GM23338 (cell line): ENCODE data around the gene CAST. TPM values are rescaled to one million over a fixed set of nuclear protein-coding genes. Genes with fewer than 3 reads are reported as not detected.

Experiments used
- ATAC-seq: fragments of 200-7000 bp; cut with Tn5 transposase; 3 replicates; pipeline ENCODE4 v1.9.1; 2020
- DNase-seq: peaks from one replicate; pipeline ENCODE4 v3.0.0-alpha.2; 2015; ENCODE audit warnings: low spot score
- H2AFZ ChIP-seq: fragments of 200-600 bp; sonication (generic); 2 replicates; pipeline ENCODE4 v1.8.0; 2016; ENCODE audit warnings: antibody characterized with exemption, mild to moderate bottlenecking, moderate library complexity
- H3F3A ChIP-seq: fragments of 200-600 bp; sonication (generic); replicated peaks from 2 replicates; pipeline ENCODE4 v1.8.0; 2017; ENCODE audit warnings: antibody characterized with exemption, mixed run types, low read depth
- H3K27ac ChIP-seq: fragments of 200-600 bp; sonication (generic); 2 replicates; pipeline ENCODE4 v1.6.1; 2016; ENCODE audit warnings: low read depth
- H3K27me3 ChIP-seq: fragments of 200-600 bp; sonication (generic); 2 replicates; pipeline ENCODE4 v1.8.0; 2016; ENCODE audit warnings: mild to moderate bottlenecking, mixed run types, moderate library complexity; ENCODE audit not compliant: insufficient read depth
- H3K36me3 ChIP-seq: fragments of 200-600 bp; sonication (generic); 2 replicates; pipeline ENCODE4 v1.8.0; 2016; ENCODE audit warnings: mild to moderate bottlenecking; ENCODE audit not compliant: insufficient read depth
- H3K4me1 ChIP-seq: fragments of 200-600 bp; sonication (generic); 2 replicates; pipeline ENCODE4 v1.8.0; 2016; ENCODE audit warnings: mild to moderate bottlenecking, moderate library complexity; ENCODE audit not compliant: insufficient read depth
- H3K4me2 ChIP-seq: fragments of 200-600 bp; sonication (generic); 2 replicates; pipeline ENCODE4 v1.7.1; 2017; ENCODE audit warnings: mixed run types
- H3K4me3 ChIP-seq: fragments of 200-600 bp; sonication (generic); 2 replicates; pipeline ENCODE4 v1.6.1; 2016; ENCODE audit warnings: mixed run types
- H3K79me2 ChIP-seq: fragments of 200-600 bp; sonication (generic); replicated peaks from 2 replicates; pipeline ENCODE4 v1.8.0; 2017; ENCODE audit warnings: mild to moderate bottlenecking; ENCODE audit not compliant: insufficient read depth
- H3K9me2 ChIP-seq: fragments of 200-600 bp; sonication (generic); 2 replicates; pipeline ENCODE4 v1.8.0; 2017; ENCODE audit not compliant: insufficient read depth
- H4K20me1 ChIP-seq: fragments of 200-600 bp; sonication (generic); replicated peaks from 2 replicates; pipeline ENCODE4 v1.8.0; 2017; ENCODE audit warnings: mild to moderate bottlenecking; ENCODE audit not compliant: insufficient read depth
- H3K27ac Mint-ChIP-seq: 2 replicates; pipeline ENCODE4 v1.8.0; 2020; ENCODE audit warnings: inconsistent platforms, mild to moderate bottlenecking, moderate library complexity, mixed read lengths
- H3K27me3 Mint-ChIP-seq: 3 replicates; pipeline ENCODE4 v1.8.0; 2022; ENCODE audit warnings: low read depth, mild to moderate bottlenecking, moderate library complexity, mixed read lengths, inconsistent platforms; ENCODE audit not compliant: insufficient read depth, poor library complexity
- H3K36me3 Mint-ChIP-seq: 3 replicates; pipeline ENCODE4 v1.8.0; 2021; ENCODE audit warnings: low read depth, mild to moderate bottlenecking, inconsistent platforms, moderate library complexity, mixed read lengths
- H3K4me1 Mint-ChIP-seq: 3 replicates; pipeline ENCODE4 v1.8.0; 2020; ENCODE audit warnings: mild to moderate bottlenecking, inconsistent platforms, mixed read lengths
- H3K4me3 Mint-ChIP-seq: 3 replicates; pipeline ENCODE4 v1.8.0; 2021; ENCODE audit warnings: moderate library complexity, mild to moderate bottlenecking, inconsistent platforms, mixed read lengths
- H3K9me3 Mint-ChIP-seq: 3 replicates; pipeline ENCODE4 v1.8.0; 2020; ENCODE audit warnings: moderate library complexity, mild to moderate bottlenecking, inconsistent platforms, mixed read lengths
- CREB1 ChIP-seq: fragments of 250-450 bp; sonication (Bioruptor Pico); IDR thresholded peaks from 2 replicates; pipeline ENCODE4 v1.5.0; 2020; ENCODE audit warnings: low read depth, mild to moderate bottlenecking, moderate library complexity
- EZH2 ChIP-seq: fragments of 200-600 bp; sonication (generic); IDR thresholded peaks from one replicate; pipeline ENCODE4 v1.8.0; 2017; ENCODE audit warnings: antibody characterized with exemption, mild to moderate bottlenecking, low read depth; ENCODE audit not compliant: unreplicated experiment
- EZH2phosphoT487 ChIP-seq: fragments of 200-600 bp; sonication (generic); IDR thresholded peaks from one replicate; pipeline ENCODE4 v1.8.1; 2018; ENCODE audit warnings: antibody characterized with exemption; ENCODE audit not compliant: unreplicated experiment
- JUNB ChIP-seq: IDR thresholded peaks from one replicate; pipeline ENCODE4 v1.6.1; 2016; ENCODE audit warnings: antibody characterized with exemption; ENCODE audit not compliant: unreplicated experiment
- NANOG ChIP-seq: IDR thresholded peaks from 2 replicates; pipeline ENCODE4 v1.6.1; 2016; ENCODE audit warnings: antibody characterized with exemption, borderline replicate concordance
- POLR2AphosphoS5 ChIP-seq: IDR thresholded peaks from 2 replicates; pipeline ENCODE4 v1.6.1; 2016; ENCODE audit warnings: antibody characterized with exemption, low read depth
- STAT1 ChIP-seq: IDR thresholded peaks from one replicate; pipeline ENCODE4 v1.6.1; 2016; ENCODE audit warnings: antibody characterized with exemption; ENCODE audit not compliant: unreplicated experiment
- ZNF114 ChIP-seq: fragments of 250-450 bp; sonication (Bioruptor Pico); IDR thresholded peaks from 2 replicates; pipeline ENCODE4 v1.5.0; 2020; ENCODE audit warnings: mild to moderate bottlenecking, moderate library complexity
- ZNF331 ChIP-seq: fragments of 250-450 bp; sonication (Bioruptor Pico); IDR thresholded peaks from 2 replicates; pipeline ENCODE4 v1.5.0; 2020; ENCODE audit warnings: low read depth, mild to moderate bottlenecking, moderate library complexity
- polyA plus RNA-seq: library from polyadenylated mRNA; unstranded; fragments of >200 nt; fragmentation: Nextera tagmentation; extraction: Ambion mirVana; gene quantifications from 2 replicates; pipeline ENCODE4 v1.2.1, GENCODE V29; 2016
- total RNA-seq: library from RNA; depleted of rRNA; stranded (reverse); fragments of >200 nt; shearing (Covaris generic); gene quantifications from 2 replicates; pipeline ENCODE4 v1.2.3, GENCODE V29; 2014
- TF ChIP-seq, protein P1 (sequence below): fragments of 250-450 bp; sonication (Bioruptor Pico); IDR thresholded peaks from 2 replicates; pipeline ENCODE4 v1.5.0; 2020; ENCODE audit warnings: mild to moderate bottlenecking, moderate library complexity
- TF ChIP-seq, protein P2 (sequence below): IDR thresholded peaks from 2 replicates; pipeline ENCODE4 v1.6.1; 2016; ENCODE audit warnings: antibody characterized with exemption
- TF ChIP-seq, protein P3 (sequence below): IDR thresholded peaks from one replicate; pipeline ENCODE4 v1.6.1; 2018; ENCODE audit warnings: antibody characterized with exemption; ENCODE audit not compliant: unreplicated experiment
- TF ChIP-seq, protein P4 (sequence below), 2 experiments: fragments of 200-600 bp in 1 of 2; sonication (generic) in 1 of 2; conservative IDR thresholded peaks; 2 replicates each; pipeline versions ENCODE4 v1.5.1 to v1.6.1; 2016 to 2017; ENCODE audit warnings: antibody characterized with exemption in 2 of 2, low read depth in 2 of 2, mild to moderate bottlenecking in 2 of 2, moderate library complexity in 1 of 2

Gene CAST
- total and polyA plus RNA-seq, 2 experiments from 2014 or later = 37.9 to 57.7 TPM

DNA sequence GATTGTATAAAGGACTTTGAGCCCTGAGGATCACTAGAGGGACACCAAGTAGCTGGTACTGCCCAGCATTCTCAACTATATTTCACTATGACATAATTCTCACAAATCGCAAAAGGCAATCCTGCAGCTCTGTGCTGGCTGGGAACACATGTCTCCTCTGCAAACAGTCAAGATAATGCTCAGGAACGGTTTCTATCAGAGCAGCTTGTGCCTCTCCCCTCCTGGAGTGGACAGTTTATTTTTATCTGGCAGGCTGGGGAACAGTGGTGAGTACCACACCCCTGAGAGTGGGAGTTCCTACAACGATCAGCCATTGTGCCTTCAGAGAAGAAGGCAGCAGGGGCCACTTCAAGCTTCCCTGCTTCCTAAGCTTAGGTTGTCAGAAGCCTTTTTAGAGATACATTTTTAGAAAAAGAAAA lies 79.7 kb downstream of the CAST start (continued):
- TF ChIP-seq, protein P1, sequence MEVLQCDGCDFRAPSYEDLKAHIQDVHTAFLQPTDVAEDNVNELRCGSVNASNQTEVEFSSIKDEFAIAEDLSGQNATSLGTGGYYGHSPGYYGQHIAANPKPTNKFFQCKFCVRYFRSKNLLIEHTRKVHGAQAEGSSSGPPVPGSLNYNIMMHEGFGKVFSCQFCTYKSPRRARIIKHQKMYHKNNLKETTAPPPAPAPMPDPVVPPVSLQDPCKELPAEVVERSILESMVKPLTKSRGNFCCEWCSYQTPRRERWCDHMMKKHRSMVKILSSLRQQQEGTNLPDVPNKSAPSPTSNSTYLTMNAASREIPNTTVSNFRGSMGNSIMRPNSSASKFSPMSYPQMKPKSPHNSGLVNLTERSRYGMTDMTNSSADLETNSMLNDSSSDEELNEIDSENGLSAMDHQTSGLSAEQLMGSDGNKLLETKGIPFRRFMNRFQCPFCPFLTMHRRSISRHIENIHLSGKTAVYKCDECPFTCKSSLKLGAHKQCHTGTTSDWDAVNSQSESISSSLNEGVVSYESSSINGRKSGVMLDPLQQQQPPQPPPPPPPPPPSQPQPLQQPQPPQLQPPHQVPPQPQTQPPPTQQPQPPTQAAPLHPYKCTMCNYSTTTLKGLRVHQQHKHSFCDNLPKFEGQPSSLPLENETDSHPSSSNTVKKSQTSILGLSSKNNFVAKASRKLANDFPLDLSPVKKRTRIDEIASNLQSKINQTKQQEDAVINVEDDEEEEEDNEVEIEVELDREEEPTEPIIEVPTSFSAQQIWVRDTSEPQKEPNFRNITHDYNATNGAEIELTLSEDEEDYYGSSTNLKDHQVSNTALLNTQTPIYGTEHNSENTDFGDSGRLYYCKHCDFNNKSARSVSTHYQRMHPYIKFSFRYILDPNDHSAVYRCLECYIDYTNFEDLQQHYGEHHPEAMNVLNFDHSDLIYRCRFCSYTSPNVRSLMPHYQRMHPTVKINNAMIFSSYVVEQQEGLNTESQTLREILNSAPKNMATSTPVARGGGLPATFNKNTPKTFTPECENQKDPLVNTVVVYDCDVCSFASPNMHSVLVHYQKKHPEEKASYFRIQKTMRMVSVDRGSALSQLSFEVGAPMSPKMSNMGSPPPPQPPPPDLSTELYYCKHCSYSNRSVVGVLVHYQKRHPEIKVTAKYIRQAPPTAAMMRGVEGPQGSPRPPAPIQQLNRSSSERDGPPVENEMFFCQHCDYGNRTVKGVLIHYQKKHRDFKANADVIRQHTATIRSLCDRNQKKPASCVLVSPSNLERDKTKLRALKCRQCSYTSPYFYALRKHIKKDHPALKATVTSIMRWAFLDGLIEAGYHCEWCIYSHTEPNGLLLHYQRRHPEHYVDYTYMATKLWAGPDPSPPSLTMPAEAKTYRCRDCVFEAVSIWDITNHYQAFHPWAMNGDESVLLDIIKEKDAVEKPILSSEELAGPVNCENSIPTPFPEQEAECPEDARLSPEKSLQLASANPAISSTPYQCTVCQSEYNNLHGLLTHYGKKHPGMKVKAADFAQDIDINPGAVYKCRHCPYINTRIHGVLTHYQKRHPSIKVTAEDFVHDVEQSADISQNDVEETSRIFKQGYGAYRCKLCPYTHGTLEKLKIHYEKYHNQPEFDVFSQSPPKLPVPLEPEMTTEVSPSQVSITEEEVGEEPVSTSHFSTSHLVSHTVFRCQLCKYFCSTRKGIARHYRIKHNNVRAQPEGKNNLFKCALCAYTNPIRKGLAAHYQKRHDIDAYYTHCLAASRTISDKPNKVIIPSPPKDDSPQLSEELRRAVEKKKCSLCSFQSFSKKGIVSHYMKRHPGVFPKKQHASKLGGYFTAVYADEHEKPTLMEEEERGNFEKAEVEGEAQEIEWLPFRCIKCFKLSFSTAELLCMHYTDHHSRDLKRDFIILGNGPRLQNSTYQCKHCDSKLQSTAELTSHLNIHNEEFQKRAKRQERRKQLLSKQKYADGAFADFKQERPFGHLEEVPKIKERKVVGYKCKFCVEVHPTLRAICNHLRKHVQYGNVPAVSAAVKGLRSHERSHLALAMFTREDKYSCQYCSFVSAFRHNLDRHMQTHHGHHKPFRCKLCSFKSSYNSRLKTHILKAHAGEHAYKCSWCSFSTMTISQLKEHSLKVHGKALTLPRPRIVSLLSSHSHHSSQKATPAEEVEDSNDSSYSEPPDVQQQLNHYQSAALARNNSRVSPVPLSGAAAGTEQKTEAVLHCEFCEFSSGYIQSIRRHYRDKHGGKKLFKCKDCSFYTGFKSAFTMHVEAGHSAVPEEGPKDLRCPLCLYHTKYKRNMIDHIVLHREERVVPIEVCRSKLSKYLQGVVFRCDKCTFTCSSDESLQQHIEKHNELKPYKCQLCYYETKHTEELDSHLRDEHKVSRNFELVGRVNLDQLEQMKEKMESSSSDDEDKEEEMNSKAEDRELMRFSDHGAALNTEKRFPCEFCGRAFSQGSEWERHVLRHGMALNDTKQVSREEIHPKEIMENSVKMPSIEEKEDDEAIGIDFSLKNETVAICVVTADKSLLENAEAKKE (CRISPR knock-in tag) = no peak
- TF ChIP-seq ZNF114 (CRISPR knock-in tag) = no peak
- TF ChIP-seq POLR2AphosphoS5 = no peak
- TF ChIP-seq CREB1 (CRISPR knock-in tag) = no peak

DNA sequence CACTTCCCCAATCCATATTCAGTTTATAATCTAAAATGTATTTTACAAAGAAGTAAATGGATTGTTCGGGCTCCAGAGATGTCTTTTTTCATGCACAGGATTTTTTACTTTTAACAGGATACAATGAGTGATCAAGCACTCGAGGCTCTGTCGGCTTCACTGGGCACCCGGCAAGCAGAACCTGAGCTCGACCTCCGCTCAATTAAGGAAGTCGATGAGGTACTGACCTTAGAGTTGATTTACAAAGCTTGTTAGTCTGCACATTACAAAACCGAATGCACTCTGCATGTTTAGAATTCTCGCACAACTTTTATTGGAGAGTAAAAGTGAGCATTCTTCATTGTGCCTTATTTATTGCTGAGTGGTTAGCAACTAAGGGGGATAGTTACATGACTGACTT lies 80.4 kb downstream of the CAST start:
- Histone ChIP-seq H3K4me3 (no peak overlapping the region), H3K9me2 (no peaks in the 10 kb centered on the region), H3K27me3 (no peaks in the 10 kb centered on the region), H3K4me1 (peaks cover 19% of the 10 kb centered on the region), H3K4me2 (peak overlapping the region; percentile 23; the same call in 1 of the 2 replicates), H3F3A (no peaks in the 10 kb centered on the region), H3K36me3 (no peaks in the 10 kb centered on the region), H4K20me1 (no peaks in the 10 kb centered on the region), H3K27ac (no peak overlapping the region), H2AFZ (no peak overlapping the region), H3K79me2 (no peaks in the 10 kb centered on the region)
- peaks cover 11% of the 10 kb centered on the region for H3K4me1 Mint-ChIP-seq
- no peaks in the 10 kb centered on the region for H3K9me3 Mint-ChIP-seq
- no peaks in the 10 kb centered on the region for H3K27me3 Mint-ChIP-seq
- H3K36me3 Mint-ChIP-seq = peaks cover 15% of the 10 kb centered on the region; the same call in 2 of the 3 replicates
- no peak overlapping the region for H3K4me3 Mint-ChIP-seq
- no peak for DNase-seq
- peak; percentile 34; the same call in 2 of the 3 replicates for ATAC-seq
- H3K27ac Mint-ChIP-seq = peak overlapping the region; percentile 72
- TF ChIP-seq, protein P2, sequence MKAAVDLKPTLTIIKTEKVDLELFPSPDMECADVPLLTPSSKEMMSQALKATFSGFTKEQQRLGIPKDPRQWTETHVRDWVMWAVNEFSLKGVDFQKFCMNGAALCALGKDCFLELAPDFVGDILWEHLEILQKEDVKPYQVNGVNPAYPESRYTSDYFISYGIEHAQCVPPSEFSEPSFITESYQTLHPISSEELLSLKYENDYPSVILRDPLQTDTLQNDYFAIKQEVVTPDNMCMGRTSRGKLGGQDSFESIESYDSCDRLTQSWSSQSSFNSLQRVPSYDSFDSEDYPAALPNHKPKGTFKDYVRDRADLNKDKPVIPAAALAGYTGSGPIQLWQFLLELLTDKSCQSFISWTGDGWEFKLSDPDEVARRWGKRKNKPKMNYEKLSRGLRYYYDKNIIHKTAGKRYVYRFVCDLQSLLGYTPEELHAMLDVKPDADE = no peak
- TF ChIP-seq EZH2phosphoT487 (no peak), ZNF331 (no peak), POLR2AphosphoS5 (no peak), ZNF114 (CRISPR knock-in tag) (no peak), EZH2 (no peak), CREB1 (CRISPR knock-in tag) (no peak), NANOG (no peak), STAT1 (no peak), JUNB (no peak)
- TF ChIP-seq, protein P3, sequence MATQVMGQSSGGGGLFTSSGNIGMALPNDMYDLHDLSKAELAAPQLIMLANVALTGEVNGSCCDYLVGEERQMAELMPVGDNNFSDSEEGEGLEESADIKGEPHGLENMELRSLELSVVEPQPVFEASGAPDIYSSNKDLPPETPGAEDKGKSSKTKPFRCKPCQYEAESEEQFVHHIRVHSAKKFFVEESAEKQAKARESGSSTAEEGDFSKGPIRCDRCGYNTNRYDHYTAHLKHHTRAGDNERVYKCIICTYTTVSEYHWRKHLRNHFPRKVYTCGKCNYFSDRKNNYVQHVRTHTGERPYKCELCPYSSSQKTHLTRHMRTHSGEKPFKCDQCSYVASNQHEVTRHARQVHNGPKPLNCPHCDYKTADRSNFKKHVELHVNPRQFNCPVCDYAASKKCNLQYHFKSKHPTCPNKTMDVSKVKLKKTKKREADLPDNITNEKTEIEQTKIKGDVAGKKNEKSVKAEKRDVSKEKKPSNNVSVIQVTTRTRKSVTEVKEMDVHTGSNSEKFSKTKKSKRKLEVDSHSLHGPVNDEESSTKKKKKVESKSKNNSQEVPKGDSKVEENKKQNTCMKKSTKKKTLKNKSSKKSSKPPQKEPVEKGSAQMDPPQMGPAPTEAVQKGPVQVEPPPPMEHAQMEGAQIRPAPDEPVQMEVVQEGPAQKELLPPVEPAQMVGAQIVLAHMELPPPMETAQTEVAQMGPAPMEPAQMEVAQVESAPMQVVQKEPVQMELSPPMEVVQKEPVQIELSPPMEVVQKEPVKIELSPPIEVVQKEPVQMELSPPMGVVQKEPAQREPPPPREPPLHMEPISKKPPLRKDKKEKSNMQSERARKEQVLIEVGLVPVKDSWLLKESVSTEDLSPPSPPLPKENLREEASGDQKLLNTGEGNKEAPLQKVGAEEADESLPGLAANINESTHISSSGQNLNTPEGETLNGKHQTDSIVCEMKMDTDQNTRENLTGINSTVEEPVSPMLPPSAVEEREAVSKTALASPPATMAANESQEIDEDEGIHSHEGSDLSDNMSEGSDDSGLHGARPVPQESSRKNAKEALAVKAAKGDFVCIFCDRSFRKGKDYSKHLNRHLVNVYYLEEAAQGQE = no peak
- TF ChIP-seq, protein P4, sequence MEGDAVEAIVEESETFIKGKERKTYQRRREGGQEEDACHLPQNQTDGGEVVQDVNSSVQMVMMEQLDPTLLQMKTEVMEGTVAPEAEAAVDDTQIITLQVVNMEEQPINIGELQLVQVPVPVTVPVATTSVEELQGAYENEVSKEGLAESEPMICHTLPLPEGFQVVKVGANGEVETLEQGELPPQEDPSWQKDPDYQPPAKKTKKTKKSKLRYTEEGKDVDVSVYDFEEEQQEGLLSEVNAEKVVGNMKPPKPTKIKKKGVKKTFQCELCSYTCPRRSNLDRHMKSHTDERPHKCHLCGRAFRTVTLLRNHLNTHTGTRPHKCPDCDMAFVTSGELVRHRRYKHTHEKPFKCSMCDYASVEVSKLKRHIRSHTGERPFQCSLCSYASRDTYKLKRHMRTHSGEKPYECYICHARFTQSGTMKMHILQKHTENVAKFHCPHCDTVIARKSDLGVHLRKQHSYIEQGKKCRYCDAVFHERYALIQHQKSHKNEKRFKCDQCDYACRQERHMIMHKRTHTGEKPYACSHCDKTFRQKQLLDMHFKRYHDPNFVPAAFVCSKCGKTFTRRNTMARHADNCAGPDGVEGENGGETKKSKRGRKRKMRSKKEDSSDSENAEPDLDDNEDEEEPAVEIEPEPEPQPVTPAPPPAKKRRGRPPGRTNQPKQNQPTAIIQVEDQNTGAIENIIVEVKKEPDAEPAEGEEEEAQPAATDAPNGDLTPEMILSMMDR (conservative IDR thresholded peaks at IDR 0.05; ENCODE audit: low read depth in 2 of 2) = no peak
